GM19455 (cell line): Measurements from ENCODE around the gene ABCB11.
"Not testable (repeated sequence)": the region's sequence is repeated elsewhere in the genome, so short reads cannot be mapped to it uniquely, and the experiment has no call there.

Experiments used
- ATAC-seq: cut with Tn5 transposase; IDR thresholded peaks from one replicate; pipeline ENCODE4 v1.9.1; 2021; ENCODE audit not compliant: unreplicated experiment

ABCB11 gene

GRCh38 chr2:168939918-168940317 is 91.2 kb downstream of the ABCB11 start:
- peak; percentile 77 for ATAC-seq

- no peak for ATAC-seq
These were observed 92.1 kb downstream of the ABCB11 start for GRCh38 chr2:168939061-168939460.

GRCh38 chr2:168935810-168936581 is 95.1 kb downstream of the ABCB11 start:
- no peak for ATAC-seq

- ATAC-seq, result no peak
These were observed 96.3 kb downstream of the ABCB11 start for GRCh38 chr2:168934826-168935225.

GRCh38 chr2:168932174-168932573 is 99.0 kb downstream of the ABCB11 start:
- not testable (repeated sequence) for ATAC-seq

- ATAC-seq, result no peak
These were observed 100.9 kb downstream of the ABCB11 start for GRCh38 chr2:168930242-168930641.

GRCh38 chr2:168929031-168929430 is 102.1 kb downstream of the ABCB11 start:
- ATAC-seq, result no peak

GRCh38 chr2:168928113-168928831 is 102.9 kb downstream of the ABCB11 start:
- ATAC-seq, result no peak

- no peak for ATAC-seq
These were observed 104.3 kb downstream of the ABCB11 start for GRCh38 chr2:168926621-168927386.

GRCh38 chr2:168920504-168921157 is 110.5 kb downstream of the ABCB11 start:
- peak; percentile 57 for ATAC-seq

- no peak for ATAC-seq
These were observed 114.8 kb downstream of the ABCB11 start for GRCh38 chr2:168916331-168916675.

GRCh38 chr2:168915441-168916330 is 115.4 kb downstream of the ABCB11 start:
- ATAC-seq, result no peak

- no peak for ATAC-seq
These were observed 117.6 kb downstream of the ABCB11 start for GRCh38 chr2:168913495-168913894.

- no peak for ATAC-seq
These were observed 118.2 kb downstream of the ABCB11 start for GRCh38 chr2:168912901-168913369.

GRCh38 chr2:168912466-168912865 is 118.7 kb downstream of the ABCB11 start:
- ATAC-seq, result no peak

- no peak for ATAC-seq
These were observed 120.8 kb downstream of the ABCB11 start for GRCh38 chr2:168910330-168910729.

GRCh38 chr2:168907940-168908662 is 123.0 kb downstream of the ABCB11 start:
- ATAC-seq, result no peak

- no peak for ATAC-seq
These were observed 126.8 kb downstream of the ABCB11 start for GRCh38 chr2:168904358-168904757.

GRCh38 chr2:168903888-168904287 is 127.2 kb downstream of the ABCB11 start:
- no peak for ATAC-seq
